LNCaP clone FGC (cell line): Measurements from ENCODE around the gene TM4SF5.

Source experiments
- DNase-seq: peaks from one replicate; pipeline ENCODE4 v3.0.0-alpha.2; 2011; ENCODE audit warnings: low read depth
- H3K4me3 ChIP-seq: 2 replicates; pipeline ENCODE4 v1.5.1; 2011; ENCODE audit warnings: mild to moderate bottlenecking, low read depth, low read length, control low read depth
- CTCF ChIP-seq: IDR thresholded peaks from 2 replicates; pipeline ENCODE4 v1.5.1; 2012; ENCODE audit warnings: mild to moderate bottlenecking; ENCODE audit not compliant: control insufficient read depth, insufficient read depth; ENCODE audit errors: extremely low read depth

TM4SF5 gene

GRCh38 chr17:4806456-4806776, 34.7 kb downstream of the TM4SF5 start:
- no peak for TF ChIP-seq CTCF
- H3K4me3 ChIP-seq, result peak overlapping the region; percentile 56
- DNase-seq, result no peak

DNA sequence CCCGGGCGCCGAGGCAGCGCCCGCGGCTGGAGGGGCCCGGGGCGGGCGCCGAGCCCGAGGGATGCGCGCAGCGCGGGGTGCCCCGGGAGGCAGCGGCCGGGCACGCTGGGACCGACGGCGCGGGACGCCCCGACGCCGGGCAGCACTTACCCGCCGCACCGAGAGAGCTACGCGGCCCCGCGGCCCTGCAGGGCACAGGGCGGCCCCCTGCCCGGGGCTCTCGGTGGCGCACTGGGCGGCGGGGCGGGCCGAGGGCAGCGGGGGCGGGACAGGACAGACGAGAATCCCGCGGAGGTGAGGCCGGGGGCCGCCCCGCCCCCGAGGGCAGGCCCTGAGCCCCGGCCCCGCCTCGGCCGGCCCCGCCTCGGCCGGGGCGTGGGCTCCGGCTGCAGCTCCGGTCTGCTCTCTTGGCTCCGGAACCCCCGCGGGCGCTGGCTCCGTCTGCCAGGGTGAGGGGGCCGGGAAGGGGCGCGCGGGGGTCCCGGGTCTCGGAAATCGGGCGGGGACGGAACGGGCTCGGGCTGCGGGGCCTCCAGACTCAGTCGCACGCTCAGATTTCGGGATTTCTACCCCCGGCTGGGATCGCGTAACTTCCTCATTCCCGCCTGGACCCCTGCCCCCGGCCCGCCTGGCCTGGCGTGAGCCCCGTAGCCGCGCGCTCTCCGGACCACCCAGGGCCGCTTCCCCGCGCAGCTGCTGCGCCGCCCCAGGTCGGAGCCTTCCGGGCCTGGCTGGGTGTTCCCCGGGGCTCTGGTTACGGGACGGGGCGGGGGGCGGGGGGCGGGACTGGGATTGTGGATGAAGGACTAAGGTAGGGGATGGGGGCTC, 35.3 kb downstream of the TM4SF5 start, which contains the start of gene PLD2:
TSS of gene PLD2 (plus strand) at position 376 of the 828 bp plus-strand sequence. CDS start 621 bp downstream, outside the sequence.
- no peak for DNase-seq
- H3K4me3 ChIP-seq, result peak within 1 kb of the TSS; percentile 74
- TF ChIP-seq CTCF, result no peak

- no peak for DNase-seq
- H3K4me3 ChIP-seq, result peak overlapping the region; percentile 74
These were observed 36.1 kb downstream of the TM4SF5 start for GRCh38 chr17:4807605-4808377.

GRCh38 chr17:4808378-4808767, 36.7 kb downstream of the TM4SF5 start:
- peak overlapping the region; percentile 74 for H3K4me3 ChIP-seq
- no peak for TF ChIP-seq CTCF
- DNase-seq, result peak; percentile 56

More at GRCh38 chr17:4807605-4808377, 36.1 kb downstream of the TM4SF5 start:
- no peak for TF ChIP-seq CTCF

- no peak for TF ChIP-seq CTCF
- H3K4me3 ChIP-seq, result no peak overlapping the region
- no peak for DNase-seq
These were observed 39.1 kb downstream of the TM4SF5 start for GRCh38 chr17:4810696-4811290.

DNA sequence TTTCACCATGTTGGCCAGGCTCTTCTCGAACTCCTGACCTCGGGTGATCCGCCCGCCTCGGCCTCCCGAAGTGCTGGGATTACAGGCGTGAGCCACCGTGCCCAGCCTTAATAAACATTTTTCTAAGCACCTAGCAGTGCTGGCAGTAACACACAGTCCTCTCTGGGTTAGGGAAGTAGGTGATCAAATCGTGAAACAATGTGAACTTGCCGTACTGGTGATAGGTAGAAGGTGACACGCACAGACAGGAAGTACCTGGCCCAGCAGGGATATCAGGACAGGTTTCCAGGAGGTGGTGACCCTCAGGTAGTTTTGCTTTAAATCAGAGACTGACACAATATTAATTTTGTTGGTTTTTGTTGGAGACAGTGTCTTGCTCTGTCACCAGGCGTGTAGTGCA, 39.8 kb downstream of the TM4SF5 start:
- DNase-seq, result no peak
- no peak overlapping the region for H3K4me3 ChIP-seq
- no peak for TF ChIP-seq CTCF
